MCF 10A (cell line): ENCODE measurements around the gene NEK4. TPM values are rescaled to one million over a fixed set of nuclear protein-coding genes. Genes with fewer than 3 reads are reported as not detected.

Experiments
- BruUV-seq: library from RNA; stranded (reverse); fragments of 400-500 nt; replicated peaks from 2 replicates; lab custom pipeline; 2021; lab: Mats Ljungman, UMichigan
- CTCF ChIA-PET: fragments of 300-600 bp; sonication (Branson Sonifier 250); formaldehyde crosslinking; extraction: SDS; loops from one replicate; lab custom pipeline; 2021; ENCODE audit warnings: antibody characterized with exemption, inconsistent platforms; lab: Yijun Ruan, JAX
- POLR2A ChIA-PET: fragments of 300-600, 350-650 bp; sonication (Branson Sonifier 250); formaldehyde crosslinking; extraction: SDS; loops from one replicate; lab custom pipeline; 2020; ENCODE audit warnings: antibody characterized with exemption, inconsistent platforms; lab: Yijun Ruan, JAX
- DNase-seq: peaks from one replicate; pipeline ENCODE4 v3.0.0-alpha.2; 2018; ENCODE audit not compliant: unreplicated experiment
- H3K27ac Mint-ChIP-seq: one replicate; pipeline ENCODE4 v1.8.0; 2022; ENCODE audit warnings: mild to moderate bottlenecking, low read depth, mixed read lengths; ENCODE audit not compliant: unreplicated experiment
- H3K27me3 Mint-ChIP-seq: one replicate; pipeline ENCODE4 v1.8.0; 2022; ENCODE audit warnings: mixed read lengths; ENCODE audit not compliant: insufficient read depth, unreplicated experiment
- H3K36me3 Mint-ChIP-seq: one replicate; pipeline ENCODE4 v1.8.0; 2022; ENCODE audit warnings: mild to moderate bottlenecking, moderate library complexity, mixed read lengths; ENCODE audit not compliant: insufficient read depth, unreplicated experiment
- H3K4me1 Mint-ChIP-seq: one replicate; pipeline ENCODE4 v1.8.0; 2022; ENCODE audit warnings: mixed read lengths; ENCODE audit not compliant: insufficient read depth, unreplicated experiment
- H3K4me3 Mint-ChIP-seq: one replicate; pipeline ENCODE4 v1.8.0; 2022; ENCODE audit warnings: mild to moderate bottlenecking, moderate library complexity, mixed read lengths; ENCODE audit not compliant: unreplicated experiment
- H3K9me3 Mint-ChIP-seq: one replicate; pipeline ENCODE4 v1.8.0; 2022; ENCODE audit warnings: mixed read lengths; ENCODE audit not compliant: unreplicated experiment
- CTCF ChIP-seq: fragments of 200-600 bp; IDR thresholded peaks from one replicate; pipeline ENCODE4 v1.8.0; 2022; ENCODE audit warnings: antibody characterized with exemption, mild to moderate bottlenecking; ENCODE audit not compliant: unreplicated experiment
- intact Hi-C: fragments of 100-400 bp; cut with micrococcal nuclease; formaldehyde crosslinking; loops from 2 replicates; pipeline ENCODE4 v1.14.1; 2022
- total RNA-seq: library from RNA; stranded (reverse); gene quantifications from 2 replicates; pipeline ENCODE4 v1.2.3, GENCODE V29; 2022

NEK4 gene
- total RNA-seq, 1 experiment from 2014 or later: 24.6 TPM

GRCh38 chr3:52670621-52671521, 99.9 kb downstream of the NEK4 start:
- Mint-ChIP-seq H3K9me3 (no peaks in the 10 kb centered on the region), H3K4me3 (peak overlapping the region; percentile 72), H3K27me3 (no peaks in the 10 kb centered on the region), H3K4me1 (peaks cover 28% of the 10 kb centered on the region), H3K36me3 (peaks cover 75% of the 10 kb centered on the region), H3K27ac (peak overlapping the region; percentile 96)
- ChIA-PET CTCF (interaction anchor here (0.6 to 1.6 kb wide), 4 partner anchors 10 to 17 kb away, joined by 3 to 4 read pairs (median 4); no protein-coding TSS in a partner anchor), POLR2A (interaction anchor here (0.7 to 8.7 kb wide), 12 partner anchors 8 to 453 kb away, joined by 3 to 104 read pairs (median 3); partner anchors contain the start of genes GLT8D1, GNL3, PBRM1 and SPCS1)
- no TSS peak for BruUV-seq
- intact Hi-C loops: loop anchor here (2.0 kb wide), 2 partner anchors 14 to 134 kb away; partner anchors contain the start of genes PBRM1 and UQCC5
- peak; percentile 98 for DNase-seq
- TF ChIP-seq CTCF: no peak

- intact Hi-C loops: no loop called here
- Mint-ChIP-seq H3K27me3 (no peaks in the 10 kb centered on the region), H3K4me3 (no peak overlapping the region), H3K36me3 (peaks cover 94% of the 10 kb centered on the region), H3K27ac (no peak overlapping the region), H3K9me3 (no peaks in the 10 kb centered on the region), H3K4me1 (no peaks in the 10 kb centered on the region)
- CTCF ChIA-PET: no interaction called here
- POLR2A ChIA-PET: interaction anchor here (0.7 to 1.2 kb wide), 2 partner anchors 9 to 14 kb away, joined by 3 read pairs; no protein-coding TSS in a partner anchor
- BruUV-seq: no TSS peak
- TF ChIP-seq CTCF: no peak
- no peak for DNase-seq
Measured at GRCh38 chr3:52663098-52663497, 107.6 kb downstream of the NEK4 start.

DNA sequence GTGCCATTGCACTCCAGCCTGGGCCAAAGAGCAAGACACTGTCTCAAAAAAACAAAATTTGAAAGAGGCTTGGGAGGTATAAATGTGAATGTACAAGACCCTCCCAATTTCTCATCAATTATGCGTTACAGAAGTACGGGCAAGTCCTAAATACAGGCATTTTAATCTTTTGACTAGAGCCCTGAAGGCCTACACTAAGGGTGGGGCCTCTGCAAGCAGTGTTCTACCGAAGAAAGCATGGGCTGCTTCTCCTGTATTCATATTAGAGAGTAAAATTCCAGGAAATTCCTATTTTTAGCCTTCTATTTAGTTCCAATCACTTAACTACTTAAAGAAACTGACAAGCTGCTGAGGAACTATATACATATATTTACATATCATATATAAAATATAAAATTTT, 110.7 kb downstream of the NEK4 start:
- no peaks in the 10 kb centered on the region for H3K9me3 Mint-ChIP-seq
- no peak overlapping the region for H3K27ac Mint-ChIP-seq
- intact Hi-C loops: no loop called here
- H3K4me3 Mint-ChIP-seq: no peak overlapping the region
- ChIA-PET POLR2A (interaction anchor here (3.0 kb wide), 1 partner anchor 9 kb away, joined by 8 read pairs; no protein-coding TSS in a partner anchor), CTCF (interaction anchor here (1.0 kb wide), 2 partner anchors 9 to 11 kb away, joined by 3 to 4 read pairs; no protein-coding TSS in a partner anchor)
- no peaks in the 10 kb centered on the region for H3K27me3 Mint-ChIP-seq
- H3K36me3 Mint-ChIP-seq: peaks cover 91% of the 10 kb centered on the region
- TF ChIP-seq CTCF: no peak
- no TSS peak for BruUV-seq
- H3K4me1 Mint-ChIP-seq: no peaks in the 10 kb centered on the region
- no peak for DNase-seq

Other genes with a start within 250 kb of the NEK4 start
- gene NT5DC2, start 237.1 kb downstream of the NEK4 start, total RNA-seq: 28.9 and 36.9 TPM in 2 replicates
- 22.6 and 25.9 TPM in 2 replicates for gene UQCC5, start 234.3 kb downstream of the NEK4 start, total RNA-seq
- 49.3 and 56.9 TPM in 2 replicates for gene PBRM1, start 85.0 kb downstream of the NEK4 start, total RNA-seq
- gene GNL3, start 84.9 kb downstream of the NEK4 start, total RNA-seq: 163 and 200 TPM in 2 replicates
- gene GLT8D1, start 65.1 kb downstream of the NEK4 start, total RNA-seq: 42.2 and 48.1 TPM in 2 replicates
- 135 and 172 TPM in 2 replicates for gene SPCS1, start 64.8 kb downstream of the NEK4 start, total RNA-seq
- gene ITIH1, start 6.7 kb upstream of the NEK4 start, total RNA-seq: not detected in 2 replicates
- not detected in 2 replicates for gene ITIH3, start 23.9 kb upstream of the NEK4 start, total RNA-seq
- gene ITIH4, start 59.7 kb upstream of the NEK4 start, total RNA-seq: 0.58 and 2.9 TPM in 2 replicates
- 2.3 TPM in 1 of 2 replicates, not detected in the other for gene MUSTN1, start 64.1 kb upstream of the NEK4 start, total RNA-seq
- gene STIMATE, start 126.6 kb upstream of the NEK4 start, total RNA-seq: 12.0 and 12.9 TPM in 2 replicates